ENCODE data around the gene PLCB3. TPM values are rescaled to one million over a fixed set of nuclear protein-coding genes. Genes with fewer than 3 reads are reported as not detected.

Gene PLCB3
- total and polyA plus RNA-seq, 2 of the 13 experiments (the other 11 are each of a cell fraction or from before 2014, with no cell fraction given) = 7.5 to 13.8 TPM

DNA sequence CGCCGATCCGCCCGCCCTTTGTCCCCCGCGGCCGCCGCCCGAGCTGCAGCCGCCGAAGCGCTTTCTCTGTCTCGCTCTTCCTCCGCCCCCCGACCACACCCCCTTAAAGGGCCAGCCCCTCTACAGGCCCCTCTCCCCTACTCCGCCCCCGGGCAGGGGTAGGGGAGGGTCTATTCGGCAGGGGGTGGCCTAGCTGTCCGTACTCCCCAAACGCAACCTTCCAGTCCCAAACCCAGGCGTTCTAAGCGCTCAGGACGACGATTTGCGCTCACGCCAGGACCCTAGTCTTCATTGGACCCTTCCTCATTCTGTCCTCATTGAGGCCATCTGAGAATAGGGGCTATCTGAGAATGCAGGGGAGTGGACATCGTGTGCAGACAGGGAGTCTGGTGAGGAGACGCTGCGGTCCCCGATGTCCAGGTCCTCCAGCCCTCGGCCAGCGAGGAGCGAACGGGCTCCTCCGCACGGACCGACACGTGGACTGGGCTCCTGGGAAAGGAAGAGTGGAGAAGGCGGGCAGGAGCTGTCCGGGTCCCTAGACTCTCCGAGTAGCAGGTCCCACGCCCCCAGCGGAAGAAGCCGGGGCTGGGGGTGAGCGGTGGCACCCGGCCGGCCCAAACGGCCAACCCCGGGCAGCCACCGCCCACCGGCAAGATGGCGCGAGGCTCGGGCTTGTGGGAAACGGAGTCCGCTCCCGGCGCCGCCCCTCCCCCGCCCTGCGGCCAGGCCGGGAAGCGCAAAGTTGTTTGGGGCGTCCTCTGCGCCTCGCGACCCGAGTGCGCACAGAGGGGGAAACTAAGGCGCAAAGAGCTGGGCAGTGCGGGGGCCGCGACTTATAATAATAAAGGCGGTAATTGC, 4.2 kb upstream of the PLCB3 start, which contains the start of gene PPP1R14B (continued):
- TF ChIP-seq NFIB (CRISPR knock-in tag; IDR thresholded peaks at IDR 0.05; ENCODE audit: borderline replicate concordance) = no peak
- TF ChIP-seq ZNF274 (CRISPR knock-in tag; IDR thresholded peaks at IDR 0.05) = no peak
- TF ChIP-seq ZNF577 (CRISPR knock-in tag; IDR thresholded peaks at IDR 0.05; ENCODE audit: borderline replicate concordance, low read depth) = no peak
- TF ChIP-seq, protein P1, sequence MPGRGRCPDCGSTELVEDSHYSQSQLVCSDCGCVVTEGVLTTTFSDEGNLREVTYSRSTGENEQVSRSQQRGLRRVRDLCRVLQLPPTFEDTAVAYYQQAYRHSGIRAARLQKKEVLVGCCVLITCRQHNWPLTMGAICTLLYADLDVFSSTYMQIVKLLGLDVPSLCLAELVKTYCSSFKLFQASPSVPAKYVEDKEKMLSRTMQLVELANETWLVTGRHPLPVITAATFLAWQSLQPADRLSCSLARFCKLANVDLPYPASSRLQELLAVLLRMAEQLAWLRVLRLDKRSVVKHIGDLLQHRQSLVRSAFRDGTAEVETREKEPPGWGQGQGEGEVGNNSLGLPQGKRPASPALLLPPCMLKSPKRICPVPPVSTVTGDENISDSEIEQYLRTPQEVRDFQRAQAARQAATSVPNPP (CRISPR knock-in tag; IDR thresholded peaks at IDR 0.05) = no peak
- no peak for TF ChIP-seq CCDC6 (CRISPR knock-in tag; IDR thresholded peaks at IDR 0.05)
- no peak for TF ChIP-seq HMG20B (CRISPR knock-in tag; conservative IDR thresholded peaks at IDR 0.05)
- TF ChIP-seq HHEX (CRISPR knock-in tag; IDR thresholded peaks at IDR 0.05) = no peak
- TF ChIP-seq PAWR (CRISPR knock-in tag; IDR thresholded peaks at IDR 0.05; ENCODE audit: borderline replicate concordance) = 0 out of 2 replicates have a peak, but pooled peaks have one; percentile 23
- no peak for TF ChIP-seq ZNF17 (CRISPR knock-in tag; IDR thresholded peaks at IDR 0.05)
- no peak for TF ChIP-seq MAFF (IDR thresholded peaks at IDR 0.05; ENCODE audit: low read depth, low read length)
- TF ChIP-seq YY1 (IDR thresholded peaks at IDR 0.05; ENCODE audit: insufficient read depth, insufficient replicate concordance, low read depth, low read length) = peak; percentile 98
- no peak for TF ChIP-seq TRIM24 (CRISPR knock-in tag; IDR thresholded peaks at IDR 0.05)
- no peak for TF ChIP-seq ZNF44 (CRISPR knock-in tag; IDR thresholded peaks at IDR 0.05)
- no peak for TF ChIP-seq CAMTA2 (CRISPR knock-in tag; IDR thresholded peaks at IDR 0.05; ENCODE audit: borderline replicate concordance)
- 0 out of 2 replicates have a peak, but pooled peaks have one; percentile 31 for TF ChIP-seq ZNF598 (CRISPR knock-in tag; IDR thresholded peaks at IDR 0.05; ENCODE audit: borderline replicate concordance)
- no peak for TF ChIP-seq MATR3 (CRISPR knock-in tag; IDR thresholded peaks at IDR 0.05)
- TF ChIP-seq RBM39 (IDR thresholded peaks at IDR 0.05; ENCODE audit: low read depth, low read length, poor library complexity, severe bottlenecking) = no peak
- TF ChIP-seq RAD51 (IDR thresholded peaks at IDR 0.05; ENCODE audit: borderline replicate concordance) = no peak
- TF ChIP-seq HDAC2 (CRISPR knock-in tag; IDR thresholded peaks at IDR 0.05) = peak; percentile 59; the same call in 1 of the 2 replicates
- TF ChIP-seq, protein P2, sequence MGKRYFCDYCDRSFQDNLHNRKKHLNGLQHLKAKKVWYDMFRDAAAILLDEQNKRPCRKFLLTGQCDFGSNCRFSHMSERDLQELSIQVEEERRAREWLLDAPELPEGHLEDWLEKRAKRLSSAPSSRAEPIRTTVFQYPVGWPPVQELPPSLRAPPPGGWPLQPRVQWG (CRISPR knock-in tag; IDR thresholded peaks at IDR 0.05; ENCODE audit: borderline replicate concordance, low read depth) = no peak
- TF ChIP-seq ZNF251 (CRISPR knock-in tag; IDR thresholded peaks at IDR 0.05) = no peak
- TF ChIP-seq, protein P3, sequence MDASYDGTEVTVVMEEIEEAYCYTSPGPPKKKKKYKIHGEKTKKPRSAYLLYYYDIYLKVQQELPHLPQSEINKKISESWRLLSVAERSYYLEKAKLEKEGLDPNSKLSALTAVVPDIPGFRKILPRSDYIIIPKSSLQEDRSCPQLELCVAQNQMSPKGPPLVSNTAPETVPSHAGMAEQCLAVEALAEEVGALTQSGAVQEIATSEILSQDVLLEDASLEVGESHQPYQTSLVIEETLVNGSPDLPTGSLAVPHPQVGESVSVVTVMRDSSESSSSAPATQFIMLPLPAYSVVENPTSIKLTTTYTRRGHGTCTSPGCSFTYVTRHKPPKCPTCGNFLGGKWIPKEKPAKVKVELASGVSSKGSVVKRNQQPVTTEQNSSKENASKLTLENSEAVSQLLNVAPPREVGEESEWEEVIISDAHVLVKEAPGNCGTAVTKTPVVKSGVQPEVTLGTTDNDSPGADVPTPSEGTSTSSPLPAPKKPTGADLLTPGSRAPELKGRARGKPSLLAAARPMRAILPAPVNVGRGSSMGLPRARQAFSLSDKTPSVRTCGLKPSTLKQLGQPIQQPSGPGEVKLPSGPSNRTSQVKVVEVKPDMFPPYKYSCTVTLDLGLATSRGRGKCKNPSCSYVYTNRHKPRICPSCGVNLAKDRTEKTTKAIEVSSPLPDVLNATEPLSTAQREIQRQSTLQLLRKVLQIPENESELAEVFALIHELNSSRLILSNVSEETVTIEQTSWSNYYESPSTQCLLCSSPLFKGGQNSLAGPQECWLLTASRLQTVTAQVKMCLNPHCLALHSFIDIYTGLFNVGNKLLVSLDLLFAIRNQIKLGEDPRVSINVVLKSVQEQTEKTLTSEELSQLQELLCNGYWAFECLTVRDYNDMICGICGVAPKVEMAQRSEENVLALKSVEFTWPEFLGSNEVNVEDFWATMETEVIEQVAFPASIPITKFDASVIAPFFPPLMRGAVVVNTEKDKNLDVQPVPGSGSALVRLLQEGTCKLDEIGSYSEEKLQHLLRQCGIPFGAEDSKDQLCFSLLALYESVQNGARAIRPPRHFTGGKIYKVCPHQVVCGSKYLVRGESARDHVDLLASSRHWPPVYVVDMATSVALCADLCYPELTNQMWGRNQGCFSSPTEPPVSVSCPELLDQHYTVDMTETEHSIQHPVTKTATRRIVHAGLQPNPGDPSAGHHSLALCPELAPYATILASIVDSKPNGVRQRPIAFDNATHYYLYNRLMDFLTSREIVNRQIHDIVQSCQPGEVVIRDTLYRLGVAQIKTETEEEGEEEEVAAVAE (CRISPR knock-in tag; IDR thresholded peaks at IDR 0.05; ENCODE audit: borderline replicate concordance) = no peak
- TF ChIP-seq HNF4G (IDR thresholded peaks at IDR 0.05; ENCODE audit: borderline replicate concordance, low read depth, low read length) = peak; percentile 12; the same call in 1 of the 2 replicates
- no peak for TF ChIP-seq HNF4G (CRISPR knock-in tag; IDR thresholded peaks at IDR 0.05; ENCODE audit: borderline replicate concordance, low read depth)
- peak; percentile 77 for TF ChIP-seq ZFY (CRISPR knock-in tag; IDR thresholded peaks at IDR 0.05)
- no peak for TF ChIP-seq MBD4 (IDR thresholded peaks at IDR 0.05; ENCODE audit: borderline replicate concordance, low read length)
